ENCODE results near the gene POU6F2.

POU6F2 gene

GRCh38 chr7:39509912-39510311 is 532.2 kb downstream of the POU6F2 start (continued):
- no peak for TF ChIP-seq HOXA7 (CRISPR knock-in tag; IDR thresholded peaks at IDR 0.05; ENCODE audit: borderline replicate concordance)
- no peak for TF ChIP-seq ZNF423 (tag by site-specific recombination; IDR thresholded peaks at IDR 0.05)
- TF ChIP-seq ZNF248 (tag by site-specific recombination; IDR thresholded peaks at IDR 0.05) = no peak
- no peak for TF ChIP-seq ZBTB6 (tag by site-specific recombination; IDR thresholded peaks at IDR 0.05)
- no peak for TF ChIP-seq ZBTB26 (tag by site-specific recombination; optimal IDR thresholded peaks at IDR 0.05)
- no peak for TF ChIP-seq ZNF571 (tag by site-specific recombination; IDR thresholded peaks at IDR 0.05)
- TF ChIP-seq ZBTB8A (tag by site-specific recombination; IDR thresholded peaks at IDR 0.05) = no peak
- no peak for TF ChIP-seq ZFP69B (tag by site-specific recombination; IDR thresholded peaks at IDR 0.05)
- no peak for TF ChIP-seq ZNF146 (tag by site-specific recombination; IDR thresholded peaks at IDR 0.05)

GRCh38 chr7:39510864-39511354 is 533.2 kb downstream of the POU6F2 start:
- Histone ChIP-seq H3K27ac (ENCODE audit: extremely low read depth, low read depth, low read length) (no peak overlapping the region), H3K9me3 (ENCODE audit: control insufficient read depth, insufficient read depth, low read depth, low read length) (no peaks in the 10 kb centered on the region), H3K36me3 (ENCODE audit: control insufficient read depth in 2 of 2, insufficient read depth in 1 of 2, low read length in 2 of 2) (no peaks in the 10 kb centered on the region), H3K4me1 (ENCODE audit: control insufficient read depth, insufficient read depth, low read length) (no peaks in the 10 kb centered on the region), H3K4me3 (ENCODE audit: low read depth, low read length) (no peak overlapping the region)
- POLR2A ChIA-PET = no interaction called here
- CTCF ChIA-PET = interaction anchor here (0.6 to 1.0 kb wide), 2 partner anchors 45 to 579 kb away, joined by 4 read pairs; no protein-coding TSS in a partner anchor
- TF ChIP-seq SP3 (tag by site-specific recombination; IDR thresholded peaks at IDR 0.05) = no peak
- TF ChIP-seq BCL6B (tag by site-specific recombination; IDR thresholded peaks at IDR 0.05) = no peak
- TF ChIP-seq ZNF184 (tag by site-specific recombination; IDR thresholded peaks at IDR 0.05) = no peak
- no peak for TF ChIP-seq ZXDB (tag by site-specific recombination; IDR thresholded peaks at IDR 0.05)
- no peak for TF ChIP-seq ZNF488 (tag by site-specific recombination; IDR thresholded peaks at IDR 0.05)
- no peak for TF ChIP-seq ZNF433 (tag by site-specific recombination; IDR thresholded peaks at IDR 0.05; ENCODE audit: low read depth)
- TF ChIP-seq ZNF280C (tag by site-specific recombination; IDR thresholded peaks at IDR 0.05) = no peak
- no peak for TF ChIP-seq SCRT2 (tag by site-specific recombination; IDR thresholded peaks at IDR 0.05)
- no peak for TF ChIP-seq ZBTB44 (tag by site-specific recombination; IDR thresholded peaks at IDR 0.05)
- TF ChIP-seq SP2 (tag by site-specific recombination; IDR thresholded peaks at IDR 0.05) = no peak
- no peak for TF ChIP-seq ZNF670 (tag by site-specific recombination; IDR thresholded peaks at IDR 0.05; ENCODE audit: low read depth)
- TF ChIP-seq ZNF114 (tag by site-specific recombination; IDR thresholded peaks at IDR 0.05) = no peak
- TF ChIP-seq ZNF18 (tag by site-specific recombination; IDR thresholded peaks at IDR 0.05) = no peak
- no peak for TF ChIP-seq ZNF549 (tag by site-specific recombination; IDR thresholded peaks at IDR 0.05)
- no peak for TF ChIP-seq ZNF302 (tag by site-specific recombination; IDR thresholded peaks at IDR 0.05; ENCODE audit: low read depth)

All from HEK293 (cell line).